Mesendoderm (in vitro differentiated cells): Measurements from ENCODE around the gene PKD1L1.
A peak's percentile ranks its signal among the peaks of the same experiment; 100 is the strongest.

Source experiments
- DNase-seq: peaks from one replicate; pipeline ENCODE4 v3.0.0; 2013
- H2AK5ac ChIP-seq: 2 replicates; pipeline ENCODE4 v1.6.1; 2013; ENCODE audit warnings: low read length, inconsistent platforms
- H2BK120ac ChIP-seq: 2 replicates; pipeline ENCODE4 v1.6.1; 2013; ENCODE audit warnings: low read depth, mild to moderate bottlenecking, low read length, moderate library complexity, mixed read lengths
- H2BK15ac ChIP-seq: replicated peaks from 2 replicates; pipeline ENCODE4 v1.6.1; 2013; ENCODE audit warnings: low read depth, mild to moderate bottlenecking, moderate library complexity
- H2BK5ac ChIP-seq: 2 replicates; pipeline ENCODE4 v1.6.1; 2013; ENCODE audit warnings: low read length, inconsistent platforms
- H3K18ac ChIP-seq: 2 replicates; pipeline ENCODE4 v1.6.1; 2013; ENCODE audit warnings: mild to moderate bottlenecking, low read length, mixed read lengths
- H3K23ac ChIP-seq: one replicate; pipeline ENCODE4 v1.6.1; 2013; ENCODE audit warnings: low read length
- H3K27ac ChIP-seq: 2 replicates; pipeline ENCODE4 v1.5.1; 2013; ENCODE audit warnings: low read depth, mild to moderate bottlenecking, inconsistent platforms, low read length, moderate library complexity
- H3K27me3 ChIP-seq: 2 replicates; pipeline ENCODE4 v1.6.1; 2013; ENCODE audit warnings: low read length, control low read depth, mild to moderate bottlenecking, inconsistent platforms; ENCODE audit not compliant: insufficient read depth, poor library complexity
- H3K36me3 ChIP-seq: 2 replicates; pipeline ENCODE4 v1.6.1; 2013; ENCODE audit warnings: low read length, inconsistent platforms; ENCODE audit not compliant: control insufficient read depth, insufficient read depth
- H3K4ac ChIP-seq: one replicate; pipeline ENCODE4 v1.6.1; 2013; ENCODE audit warnings: low read depth, mild to moderate bottlenecking, low read length, moderate library complexity
- H3K4me1 ChIP-seq: 2 replicates; pipeline ENCODE4 v1.6.1; 2013; ENCODE audit warnings: low read depth, low read length, inconsistent platforms; ENCODE audit not compliant: control insufficient read depth
- H3K4me2 ChIP-seq: 2 replicates; pipeline ENCODE4 v1.6.1; 2013; ENCODE audit warnings: low read length
- H3K4me3 ChIP-seq: 2 replicates; pipeline ENCODE4 v1.5.1; 2013; ENCODE audit warnings: mild to moderate bottlenecking, low read length
- H3K56ac ChIP-seq: one replicate; pipeline ENCODE4 v1.6.1; 2013; ENCODE audit warnings: low read length
- H3K79me1 ChIP-seq: 2 replicates; pipeline ENCODE4 v1.6.1; 2013; ENCODE audit warnings: low read length, inconsistent platforms
- H3K79me2 ChIP-seq: 2 replicates; pipeline ENCODE4 v1.6.1; 2013; ENCODE audit warnings: mild to moderate bottlenecking, low read length; ENCODE audit not compliant: control insufficient read depth, insufficient read depth
- H3K9ac ChIP-seq: 2 replicates; pipeline ENCODE4 v1.6.1; 2013; ENCODE audit warnings: low read length, inconsistent platforms
- H4K5ac ChIP-seq: one replicate; pipeline ENCODE4 v1.6.1; 2013; ENCODE audit warnings: low read length
- H4K8ac ChIP-seq: one replicate; pipeline ENCODE4 v1.6.1; 2013; ENCODE audit warnings: low read depth, mild to moderate bottlenecking, control low read depth, low read length, moderate library complexity
- WGBS: extraction: QIAGEN DNeasy Blood & Tissue Kit; methylation state at CpG from one replicate; pipeline ENCODE4 v1.1.7; 2013; ENCODE audit warnings: low lambda C conversion rate, missing lambda C conversion rate; ENCODE audit not compliant: insufficient coverage; ENCODE audit errors: extremely low coverage; 5-methylcytosine and 5-hydroxymethylcytosine counted together

The PKD1L1 gene

DNA sequence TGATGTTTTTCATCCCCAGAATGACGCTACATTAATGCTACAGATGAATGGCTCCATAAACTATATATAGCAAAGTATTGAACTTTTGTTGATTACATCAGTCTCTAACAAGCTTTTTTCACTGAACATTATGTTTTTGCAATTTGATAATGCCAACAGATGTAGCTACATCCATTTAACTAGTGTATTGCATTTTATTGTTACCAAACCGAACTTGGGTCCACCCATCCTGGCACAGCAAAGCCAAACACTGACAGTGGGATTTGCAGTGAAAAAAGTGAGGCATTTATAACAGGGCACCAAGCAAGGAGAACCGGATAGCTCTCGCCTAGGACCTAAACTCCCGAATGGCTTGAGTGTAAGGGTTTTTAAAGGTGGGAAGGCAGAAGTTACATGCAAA, 183.5 kb downstream of the PKD1L1 start:
- H2BK120ac ChIP-seq = no peak overlapping the region
- H3K27me3 ChIP-seq = no peaks in the 10 kb centered on the region
- no peak overlapping the region for H3K27ac ChIP-seq
- no peak overlapping the region for H3K9ac ChIP-seq
- H3K4me1 ChIP-seq = no peaks in the 10 kb centered on the region
- H3K4me2 ChIP-seq = no peak overlapping the region
- H2BK5ac ChIP-seq = no peak overlapping the region
- H3K4me3 ChIP-seq = no peak overlapping the region
- H2BK15ac ChIP-seq = no peak overlapping the region
- no peak overlapping the region for H3K4ac ChIP-seq
- H2AK5ac ChIP-seq = no peak overlapping the region
- no peak overlapping the region for H4K5ac ChIP-seq
- H3K56ac ChIP-seq = no peak overlapping the region
- H3K36me3 ChIP-seq = no peaks in the 10 kb centered on the region
- H3K18ac ChIP-seq = no peak overlapping the region
- H3K23ac ChIP-seq = no peak overlapping the region
- no CpG with 5 or more reads among the region's 5 CpGs for WGBS
- no peaks in the 10 kb centered on the region for H3K79me1 ChIP-seq
- DNase-seq = no peak
- no peaks in the 10 kb centered on the region for H3K79me2 ChIP-seq
- H4K8ac ChIP-seq = no peak overlapping the region

DNA sequence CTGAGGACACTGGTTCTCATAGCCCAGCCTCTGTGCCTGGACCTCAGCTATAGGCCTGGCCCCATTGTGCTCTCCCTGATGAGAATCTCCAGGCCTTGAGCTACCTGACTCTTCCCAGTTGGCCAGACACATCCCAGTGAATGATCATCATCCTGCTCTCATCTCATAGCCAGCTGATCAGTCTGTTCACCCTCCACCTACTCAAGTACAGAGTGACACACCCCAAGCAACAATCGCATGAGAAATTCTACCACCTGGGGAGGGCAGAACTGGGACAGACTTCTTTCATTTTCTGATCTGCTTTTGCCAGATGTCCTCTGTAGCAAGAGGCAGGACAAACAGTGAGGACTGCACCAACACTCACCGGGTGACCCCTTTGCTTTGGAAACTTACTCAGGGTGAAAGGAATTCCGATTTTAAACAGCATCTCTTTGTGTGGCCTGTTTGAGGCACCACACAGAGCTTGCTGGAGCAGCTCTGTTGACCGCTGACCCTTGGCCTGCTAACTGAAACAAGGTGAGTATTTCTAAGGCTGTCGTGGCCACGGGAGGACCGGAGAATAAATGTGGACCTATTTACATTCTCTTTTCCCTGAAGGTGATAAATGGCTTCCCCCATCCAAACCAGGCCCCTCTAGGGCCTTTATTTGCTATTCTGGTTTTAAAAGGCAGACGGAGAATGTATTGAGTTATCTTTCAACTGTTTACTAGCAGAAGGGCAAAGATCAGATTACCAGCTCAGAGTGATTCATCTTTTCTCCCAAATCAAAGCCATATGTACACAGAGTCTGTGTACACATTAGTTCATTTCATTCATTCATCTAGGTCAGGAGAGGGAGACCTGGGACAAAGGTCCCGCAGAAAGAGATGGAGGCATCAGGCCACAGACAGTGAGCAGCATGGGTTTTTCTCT, 184.9 kb downstream of the PKD1L1 start:
- Histone ChIP-seq H3K4me3 (no peak overlapping the region), H3K79me1 (no peaks in the 10 kb centered on the region), H3K18ac (no peak overlapping the region), H2BK15ac (no peak overlapping the region), H4K5ac (no peak overlapping the region), H3K27ac (no peak overlapping the region), H3K9ac (no peak overlapping the region), H3K27me3 (no peaks in the 10 kb centered on the region), H3K4me2 (no peak overlapping the region), H3K4me1 (no peaks in the 10 kb centered on the region), H2BK120ac (no peak overlapping the region), H3K36me3 (no peaks in the 10 kb centered on the region), H3K23ac (no peak overlapping the region), H3K56ac (peak overlapping the region; percentile 25), H4K8ac (no peak overlapping the region), H3K79me2 (no peaks in the 10 kb centered on the region), H2BK5ac (no peak overlapping the region), H2AK5ac (no peak overlapping the region), H3K4ac (no peak overlapping the region)
- WGBS = no CpG with 5 or more reads among the region's 9 CpGs
- DNase-seq = no peak

- Histone ChIP-seq H2BK120ac (no peak overlapping the region), H3K27ac (no peak overlapping the region), H3K27me3 (no peaks in the 10 kb centered on the region), H3K4me2 (no peak overlapping the region), H4K5ac (no peak overlapping the region), H2BK15ac (no peak overlapping the region), H3K79me2 (no peaks in the 10 kb centered on the region), H3K4me3 (no peak overlapping the region), H3K79me1 (no peaks in the 10 kb centered on the region), H2AK5ac (no peak overlapping the region), H3K9ac (no peak overlapping the region), H3K36me3 (no peaks in the 10 kb centered on the region), H3K4ac (no peak overlapping the region), H4K8ac (no peak overlapping the region), H3K23ac (no peak overlapping the region), H3K56ac (peak overlapping the region; percentile 25), H3K18ac (no peak overlapping the region), H3K4me1 (no peaks in the 10 kb centered on the region), H2BK5ac (no peak overlapping the region)
- DNase-seq = no peak
- no CpG with 5 or more reads among the region's 4 CpGs for WGBS
These were observed 185.6 kb downstream of the PKD1L1 start for GRCh38 chr7:47762746-47763062.

- Histone ChIP-seq H3K23ac (no peak overlapping the region), H3K56ac (no peak overlapping the region), H3K27ac (no peak overlapping the region), H2BK5ac (no peak overlapping the region), H4K5ac (no peak overlapping the region), H2AK5ac (no peak overlapping the region), H3K4me2 (no peak overlapping the region), H3K4ac (no peak overlapping the region), H2BK120ac (no peak overlapping the region), H3K27me3 (no peaks in the 10 kb centered on the region), H3K4me1 (no peaks in the 10 kb centered on the region), H3K79me2 (no peaks in the 10 kb centered on the region), H4K8ac (no peak overlapping the region), H3K9ac (no peak overlapping the region), H3K18ac (no peak overlapping the region), H3K4me3 (no peak overlapping the region), H3K79me1 (no peaks in the 10 kb centered on the region), H2BK15ac (no peak overlapping the region), H3K36me3 (no peaks in the 10 kb centered on the region)
- DNase-seq = no peak
These were observed 186.1 kb downstream of the PKD1L1 start for GRCh38 chr7:47762207-47762606.

DNA sequence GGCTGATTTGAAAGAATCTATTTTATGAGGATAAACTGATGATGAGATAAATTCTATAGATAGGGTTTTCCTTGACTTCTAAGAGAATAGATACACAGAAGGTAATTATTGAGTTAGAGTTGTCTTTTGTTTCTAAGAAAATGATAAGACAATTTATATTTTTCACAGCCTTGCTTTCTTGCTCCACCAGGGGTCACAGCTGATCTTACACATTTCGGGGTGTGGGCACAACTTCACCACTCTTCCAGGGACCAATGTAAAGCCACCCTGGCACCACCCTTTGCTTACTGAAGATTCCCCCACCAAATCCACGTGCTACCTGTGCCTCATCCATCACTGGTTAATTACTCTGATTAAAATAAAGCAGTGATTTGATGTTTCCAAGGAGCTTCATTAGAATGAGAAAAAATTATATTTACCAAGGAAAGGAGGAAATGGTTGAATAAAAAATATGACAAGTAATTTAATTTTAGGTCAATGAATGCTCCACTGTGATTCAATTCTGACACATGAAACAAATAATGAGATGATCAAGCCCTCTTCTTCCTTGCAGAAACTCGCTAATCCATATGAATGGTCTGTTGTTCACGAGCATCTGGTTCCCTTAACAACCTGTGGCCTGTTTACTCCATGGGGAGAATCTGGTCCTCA, 189.1 kb downstream of the PKD1L1 start:
- H3K4me1 ChIP-seq = no peaks in the 10 kb centered on the region
- no peak overlapping the region for H3K4ac ChIP-seq
- H3K18ac ChIP-seq = no peak overlapping the region
- H2BK120ac ChIP-seq = no peak overlapping the region
- no peak overlapping the region for H4K8ac ChIP-seq
- no peak overlapping the region for H3K27ac ChIP-seq
- WGBS = no CpG with 5 or more reads among the region's 4 CpGs
- DNase-seq = no peak
- no peak overlapping the region for H2BK5ac ChIP-seq
- H4K5ac ChIP-seq = no peak overlapping the region
- no peaks in the 10 kb centered on the region for H3K27me3 ChIP-seq
- H3K79me2 ChIP-seq = no peaks in the 10 kb centered on the region
- H3K4me3 ChIP-seq = no peak overlapping the region
- no peak overlapping the region for H2BK15ac ChIP-seq
- no peaks in the 10 kb centered on the region for H3K79me1 ChIP-seq
- no peak overlapping the region for H3K23ac ChIP-seq
- no peak overlapping the region for H3K4me2 ChIP-seq
- H3K9ac ChIP-seq = no peak overlapping the region
- no peaks in the 10 kb centered on the region for H3K36me3 ChIP-seq
- H2AK5ac ChIP-seq = no peak overlapping the region
- no peak overlapping the region for H3K56ac ChIP-seq
